ENCODE measurements around the gene OPA3. TPM values are rescaled to one million over a fixed set of nuclear protein-coding genes. Genes with fewer than 3 reads are reported as not detected.
A peak's percentile ranks its signal among the peaks of the same experiment; 100 is the strongest.

The OPA3 gene
- total RNA-seq, 2 donors from 2014 or later = 15.8 to 33.5 TPM

- H3K9me3 ChIP-seq = no peaks in the 10 kb centered on the region
- TF ChIP-seq, protein P1, sequence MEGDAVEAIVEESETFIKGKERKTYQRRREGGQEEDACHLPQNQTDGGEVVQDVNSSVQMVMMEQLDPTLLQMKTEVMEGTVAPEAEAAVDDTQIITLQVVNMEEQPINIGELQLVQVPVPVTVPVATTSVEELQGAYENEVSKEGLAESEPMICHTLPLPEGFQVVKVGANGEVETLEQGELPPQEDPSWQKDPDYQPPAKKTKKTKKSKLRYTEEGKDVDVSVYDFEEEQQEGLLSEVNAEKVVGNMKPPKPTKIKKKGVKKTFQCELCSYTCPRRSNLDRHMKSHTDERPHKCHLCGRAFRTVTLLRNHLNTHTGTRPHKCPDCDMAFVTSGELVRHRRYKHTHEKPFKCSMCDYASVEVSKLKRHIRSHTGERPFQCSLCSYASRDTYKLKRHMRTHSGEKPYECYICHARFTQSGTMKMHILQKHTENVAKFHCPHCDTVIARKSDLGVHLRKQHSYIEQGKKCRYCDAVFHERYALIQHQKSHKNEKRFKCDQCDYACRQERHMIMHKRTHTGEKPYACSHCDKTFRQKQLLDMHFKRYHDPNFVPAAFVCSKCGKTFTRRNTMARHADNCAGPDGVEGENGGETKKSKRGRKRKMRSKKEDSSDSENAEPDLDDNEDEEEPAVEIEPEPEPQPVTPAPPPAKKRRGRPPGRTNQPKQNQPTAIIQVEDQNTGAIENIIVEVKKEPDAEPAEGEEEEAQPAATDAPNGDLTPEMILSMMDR (IDR thresholded peaks at IDR 0.05) = no peak
Observed at GRCh38 chr19:45506989-45507871, 77.4 kb downstream of the OPA3 start, which contains the start of gene VASP. Gene VASP (plus strand): TSS chr19:45507479. CDS start chr19:45507772, 293 bp downstream.

GRCh38 chr19:45506246-45506988 is 78.2 kb downstream of the OPA3 start:
- H3K27me3 ChIP-seq = no peaks in the 10 kb centered on the region
- DNase-seq (ENCODE audit: low spot score) = peak; percentile 94
- TF ChIP-seq, protein P1 (IDR thresholded peaks at IDR 0.05) = peak in 1 of 2 donors; percentile 71
- H3K27ac ChIP-seq = peak overlapping the region; percentile 95 to 96
- H3K36me3 ChIP-seq = no peaks in the 10 kb centered on the region
- peak overlapping the region; percentile 99 to 100 for H3K4me3 ChIP-seq
- H3K4me1 ChIP-seq = peaks cover 0 to 24% of the 10 kb centered on the region in 2 donors
- H3K9me3 ChIP-seq = no peaks in the 10 kb centered on the region

More at GRCh38 chr19:45506989-45507871, 77.4 kb downstream of the OPA3 start, which contains the start of gene VASP:
- Histone ChIP-seq H3K4me1 (peaks cover 0 to 32% of the 10 kb centered on the region in 2 donors), H3K4me3 (peak within 1 kb of the TSS; percentile 99 to 100), H3K27me3 (no peaks in the 10 kb centered on the region), H3K36me3 (no peaks in the 10 kb centered on the region), H3K27ac (peak within 1 kb of the TSS; percentile 95 to 96)
- peak; percentile 87 for DNase-seq (ENCODE audit: low spot score)

DNA sequence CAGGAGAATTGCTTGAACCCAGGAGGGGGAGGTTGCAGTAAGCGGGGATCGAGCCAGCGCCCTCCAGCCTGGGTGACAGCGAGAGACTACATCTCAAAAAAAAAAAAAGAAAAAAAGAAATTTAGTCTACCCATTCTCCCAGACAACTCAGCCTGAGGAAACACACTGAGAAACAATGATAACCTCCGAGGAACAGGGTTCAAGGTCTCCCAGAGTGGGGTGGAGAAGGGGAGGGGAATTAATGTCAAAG is 78.7 kb downstream of the OPA3 start:
- H3K36me3 ChIP-seq = no peaks in the 10 kb centered on the region
- H3K9me3 ChIP-seq = no peaks in the 10 kb centered on the region
- peak overlapping the region; percentile 95 to 96 for H3K27ac ChIP-seq
- TF ChIP-seq, protein P1 (IDR thresholded peaks at IDR 0.05) = no peak
- no peaks in the 10 kb centered on the region for H3K27me3 ChIP-seq
- DNase-seq (ENCODE audit: low spot score) = no peak
- H3K4me3 ChIP-seq = peak overlapping the region; percentile 99 to 100
- peaks cover 0 to 22% of the 10 kb centered on the region in 2 donors for H3K4me1 ChIP-seq

DNA sequence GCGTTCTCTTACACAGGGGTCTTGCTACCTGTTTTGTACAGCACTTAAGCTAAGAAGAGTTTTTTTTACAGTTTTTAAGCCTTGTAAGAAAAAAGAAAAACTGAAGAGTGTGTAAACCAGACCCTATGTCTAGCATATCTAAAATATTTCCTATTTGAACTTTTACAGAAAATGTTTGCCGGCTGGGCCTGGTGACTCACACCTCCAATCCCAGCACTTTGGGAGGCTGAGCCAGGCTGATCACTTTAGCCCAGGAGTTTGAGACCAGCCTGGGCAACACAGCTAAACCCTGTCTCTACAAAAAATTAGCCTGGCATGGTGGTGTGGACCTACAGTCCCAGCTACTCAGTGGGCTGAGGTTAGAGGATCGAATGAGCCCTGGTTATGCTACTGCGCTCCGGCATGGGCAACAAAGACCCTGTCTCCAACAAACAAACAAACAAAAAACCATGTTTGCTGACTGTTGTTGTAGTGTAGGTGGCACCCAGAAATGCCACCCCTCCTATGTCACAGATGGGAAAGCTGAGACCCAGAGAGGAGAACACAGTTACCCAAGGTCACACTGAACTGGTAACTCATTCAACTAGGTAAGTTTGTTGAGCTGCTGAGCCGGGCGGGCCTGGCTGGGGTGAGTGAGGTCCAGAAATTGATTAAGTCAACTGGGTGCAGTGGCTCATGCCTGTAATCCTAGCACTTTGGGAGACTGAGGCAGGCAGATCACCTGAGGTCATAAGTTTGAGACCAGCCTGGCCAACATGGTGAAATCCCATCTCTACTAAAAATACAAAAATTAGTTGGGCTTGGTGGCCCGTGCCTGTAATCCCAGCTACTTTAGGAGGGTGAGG is 79.2 kb downstream of the OPA3 start:
- H3K4me1 ChIP-seq = peaks cover 0 to 18% of the 10 kb centered on the region in 2 donors
- H3K4me3 ChIP-seq = no peak overlapping the region

GRCh38 chr19:45503909-45504308 is 80.7 kb downstream of the OPA3 start:
- Histone ChIP-seq H3K27ac (no peak overlapping the region), H3K9me3 (no peaks in the 10 kb centered on the region), H3K4me3 (no peak overlapping the region), H3K36me3 (no peaks in the 10 kb centered on the region), H3K27me3 (no peaks in the 10 kb centered on the region), H3K4me1 (peaks cover 0 to 14% of the 10 kb centered on the region in 2 donors)
- TF ChIP-seq, protein P1 (IDR thresholded peaks at IDR 0.05) = no peak
- no peak for DNase-seq (ENCODE audit: low spot score)

More for the DNA sequence above, 79.2 kb downstream of the OPA3 start:
- TF ChIP-seq, protein P1 (IDR thresholded peaks at IDR 0.05) = no peak
- no peak for DNase-seq (ENCODE audit: low spot score)
- no peaks in the 10 kb centered on the region for H3K36me3 ChIP-seq
- no peaks in the 10 kb centered on the region for H3K27me3 ChIP-seq
- no peaks in the 10 kb centered on the region for H3K9me3 ChIP-seq
- peak overlapping the region; percentile 95 to 96 for H3K27ac ChIP-seq
